SK-N-MC (cell line): ENCODE results near the gene PLCB3.

Experiments used
- EZH2 ChIP-seq: fragments of 200-600 bp; sonication (generic); IDR thresholded peaks from one replicate; pipeline ENCODE4 v1.6.1; 2017; ENCODE audit warnings: antibody characterized with exemption
- FOXP2 ChIP-seq: optimal IDR thresholded peaks from 2 replicates; pipeline ENCODE3; 2011; ENCODE audit warnings: mild to moderate bottlenecking, moderate library complexity; ENCODE audit not compliant: insufficient read depth; ENCODE audit errors: extremely low read length, control extremely low read depth
- POLR2AphosphoS5 ChIP-seq: IDR thresholded peaks from 2 replicates; pipeline ENCODE4 v1.6.1; 2012; ENCODE audit warnings: mild to moderate bottlenecking, low read depth, low read length, borderline replicate concordance

- TF ChIP-seq POLR2AphosphoS5, result peak; percentile 32; the same call in 1 of the 2 replicates
- no peak for TF ChIP-seq EZH2
- TF ChIP-seq FOXP2, result no peak
Observed at GRCh38 chr11:64234647-64235379, 16.5 kb upstream of the PLCB3 start.
